AG08396 (cell line): Measurements from ENCODE around the gene CCL25.

Experiments
- DNase-seq: peaks from one replicate; pipeline ENCODE4 v3.0.0; 2012; ENCODE audit warnings: low spot score, mixed read lengths

The CCL25 gene

GRCh38 chr19:8045872-8046568 lies 6.5 kb upstream of the CCL25 start:
- no peak for DNase-seq

GRCh38 chr19:8046569-8047165 lies 5.9 kb upstream of the CCL25 start:
- no peak for DNase-seq

- peak; percentile 59 for DNase-seq
Observed at GRCh38 chr19:8050274-8051096, 2.1 kb upstream of the CCL25 start.

- DNase-seq = no peak
Observed at GRCh38 chr19:8054169-8054568, 1.6 kb downstream of the CCL25 start.

GRCh38 chr19:8056533-8056932 lies 4.0 kb downstream of the CCL25 start:
- DNase-seq = no peak

- DNase-seq = no peak
Observed at GRCh38 chr19:8057545-8058270, 5.1 kb downstream of the CCL25 start.

GRCh38 chr19:8064911-8065874 lies 12.6 kb downstream of the CCL25 start:
- no peak for DNase-seq

- DNase-seq = no peak
Observed at GRCh38 chr19:8065875-8066261, 13.3 kb downstream of the CCL25 start.

GRCh38 chr19:8069096-8069973 lies 16.8 kb downstream of the CCL25 start:
- no peak for DNase-seq

- DNase-seq = no peak
Observed at GRCh38 chr19:8071912-8072311, 19.4 kb downstream of the CCL25 start.

GRCh38 chr19:8074501-8074900 lies 21.9 kb downstream of the CCL25 start:
- no peak for DNase-seq

GRCh38 chr19:8075158-8076074 lies 22.9 kb downstream of the CCL25 start:
- DNase-seq = no peak

- DNase-seq = no peak
Observed at GRCh38 chr19:8079988-8080387, 27.4 kb downstream of the CCL25 start.

GRCh38 chr19:8080832-8081231 lies 28.3 kb downstream of the CCL25 start:
- DNase-seq = no peak

- no peak for DNase-seq
Observed at GRCh38 chr19:8081569-8082550, 29.3 kb downstream of the CCL25 start.

- DNase-seq = no peak
Observed at GRCh38 chr19:8083141-8083540, 30.6 kb downstream of the CCL25 start.

GRCh38 chr19:8084152-8084551 lies 31.6 kb downstream of the CCL25 start:
- DNase-seq = no peak
